ENCODE measurements around the gene PSEN1.
"Not testable (repeated sequence)": the region's sequence is repeated elsewhere in the genome, so short reads cannot be mapped to it uniquely, and the experiment has no call there.

Gene PSEN1

GRCh38 chr14:73162251-73162650 lies 25.9 kb downstream of the PSEN1 start:
- no peak for DNase-seq (ENCODE audit: low read depth in 2 of 3, low spot score in 2 of 3)

GRCh38 chr14:73166399-73166798 lies 30.1 kb downstream of the PSEN1 start:
- DNase-seq (ENCODE audit: low read depth in 2 of 3, low spot score in 2 of 3), result no peak

- DNase-seq (ENCODE audit: low read depth in 2 of 3, low spot score in 2 of 3), result no peak
Observed at GRCh38 chr14:73167727-73168126, 31.4 kb downstream of the PSEN1 start.

- DNase-seq (ENCODE audit: low read depth in 2 of 3, low spot score in 2 of 3), result no peak
Observed at GRCh38 chr14:73168274-73168673, 32.0 kb downstream of the PSEN1 start.

GRCh38 chr14:73168691-73169090 lies 32.4 kb downstream of the PSEN1 start:
- no peak for DNase-seq (ENCODE audit: low read depth in 2 of 3, low spot score in 2 of 3)

GRCh38 chr14:73169855-73170254 lies 33.5 kb downstream of the PSEN1 start:
- not testable (repeated sequence) for DNase-seq (ENCODE audit: low read depth in 2 of 3, low spot score in 2 of 3)

GRCh38 chr14:73170686-73171085 lies 34.4 kb downstream of the PSEN1 start:
- DNase-seq (ENCODE audit: low read depth in 2 of 3, low spot score in 2 of 3), result no peak

GRCh38 chr14:73172500-73172899 lies 36.2 kb downstream of the PSEN1 start:
- DNase-seq (ENCODE audit: low read depth in 2 of 3, low spot score in 2 of 3), result no peak

GRCh38 chr14:73173092-73173735 lies 36.9 kb downstream of the PSEN1 start:
- DNase-seq (ENCODE audit: low read depth in 2 of 3, low spot score in 2 of 3), result no peak

GRCh38 chr14:73176685-73177084 lies 40.4 kb downstream of the PSEN1 start:
- no peak for DNase-seq (ENCODE audit: low read depth in 2 of 3, low spot score in 2 of 3)

- DNase-seq (ENCODE audit: low read depth in 2 of 3, low spot score in 2 of 3), result no peak
Observed at GRCh38 chr14:73180385-73180805, 44.1 kb downstream of the PSEN1 start.

GRCh38 chr14:73180969-73181368 lies 44.7 kb downstream of the PSEN1 start:
- DNase-seq (ENCODE audit: low read depth in 2 of 3, low spot score in 2 of 3), result not testable (repeated sequence)

- DNase-seq (ENCODE audit: low read depth in 2 of 3, low spot score in 2 of 3), result no peak
Observed at GRCh38 chr14:73188501-73188911, 52.2 kb downstream of the PSEN1 start.

GRCh38 chr14:73189651-73190050 lies 53.3 kb downstream of the PSEN1 start:
- DNase-seq (ENCODE audit: low read depth in 2 of 3, low spot score in 2 of 3), result no peak

GRCh38 chr14:73191441-73191840 lies 55.1 kb downstream of the PSEN1 start:
- no peak for DNase-seq (ENCODE audit: low read depth in 2 of 3, low spot score in 2 of 3)

- DNase-seq (ENCODE audit: low read depth in 2 of 3, low spot score in 2 of 3), result not testable (repeated sequence)
Observed at GRCh38 chr14:73194306-73194705, 58.0 kb downstream of the PSEN1 start.

- DNase-seq (ENCODE audit: low read depth in 2 of 3, low spot score in 2 of 3), result no peak
Observed at GRCh38 chr14:73198253-73198652, 61.9 kb downstream of the PSEN1 start.

GRCh38 chr14:73203527-73203926 lies 67.2 kb downstream of the PSEN1 start:
- no peak for DNase-seq (ENCODE audit: low read depth in 2 of 3, low spot score in 2 of 3)

- no peak for DNase-seq (ENCODE audit: low read depth in 2 of 3, low spot score in 2 of 3)
Observed at GRCh38 chr14:73207615-73208014, 71.3 kb downstream of the PSEN1 start.

- DNase-seq (ENCODE audit: low read depth in 2 of 3, low spot score in 2 of 3), result no peak
Observed at GRCh38 chr14:73208390-73208789, 72.1 kb downstream of the PSEN1 start.

- no peak for DNase-seq (ENCODE audit: low read depth in 2 of 3, low spot score in 2 of 3)
Observed at GRCh38 chr14:73208846-73209245, 72.5 kb downstream of the PSEN1 start.

GRCh38 chr14:73209953-73210352 lies 73.6 kb downstream of the PSEN1 start:
- no peak for DNase-seq (ENCODE audit: low read depth in 2 of 3, low spot score in 2 of 3)

GRCh38 chr14:73211251-73212040 lies 75.1 kb downstream of the PSEN1 start:
- DNase-seq (ENCODE audit: low read depth in 2 of 3, low spot score in 2 of 3), result no peak

Measured in activated CD8-positive, alpha-beta memory T cell treated with anti-CD3 and anti-CD28 coated beads for 48 hours (primary cell).